Subcutaneous adipose tissue (tissue), 4 donors: Measurements from ENCODE around the gene HNRNPH3. TPM values are rescaled to one million over a fixed set of nuclear protein-coding genes. Genes with fewer than 3 reads are reported as not detected.

Source experiments
- CTCF ChIP-seq: fragments of 450-650 bp; IDR thresholded peaks from one replicate; pipeline ENCODE4 v1.5.1; 2016; ENCODE audit warnings: low read depth, mild to moderate bottlenecking, control low read depth, antibody characterized with exemption, moderate library complexity
- total RNA-seq, 4 donors: library from RNA; depleted of rRNA; stranded (reverse); fragments of >200 nt; gene quantifications; one replicate each; pipeline ENCODE4 v1.1.0, GENCODE V29; 2016

Gene HNRNPH3
- total RNA-seq, 4 donors from 2014 or later, result 49.3 to 88.0 (median 56.3) TPM

DNA sequence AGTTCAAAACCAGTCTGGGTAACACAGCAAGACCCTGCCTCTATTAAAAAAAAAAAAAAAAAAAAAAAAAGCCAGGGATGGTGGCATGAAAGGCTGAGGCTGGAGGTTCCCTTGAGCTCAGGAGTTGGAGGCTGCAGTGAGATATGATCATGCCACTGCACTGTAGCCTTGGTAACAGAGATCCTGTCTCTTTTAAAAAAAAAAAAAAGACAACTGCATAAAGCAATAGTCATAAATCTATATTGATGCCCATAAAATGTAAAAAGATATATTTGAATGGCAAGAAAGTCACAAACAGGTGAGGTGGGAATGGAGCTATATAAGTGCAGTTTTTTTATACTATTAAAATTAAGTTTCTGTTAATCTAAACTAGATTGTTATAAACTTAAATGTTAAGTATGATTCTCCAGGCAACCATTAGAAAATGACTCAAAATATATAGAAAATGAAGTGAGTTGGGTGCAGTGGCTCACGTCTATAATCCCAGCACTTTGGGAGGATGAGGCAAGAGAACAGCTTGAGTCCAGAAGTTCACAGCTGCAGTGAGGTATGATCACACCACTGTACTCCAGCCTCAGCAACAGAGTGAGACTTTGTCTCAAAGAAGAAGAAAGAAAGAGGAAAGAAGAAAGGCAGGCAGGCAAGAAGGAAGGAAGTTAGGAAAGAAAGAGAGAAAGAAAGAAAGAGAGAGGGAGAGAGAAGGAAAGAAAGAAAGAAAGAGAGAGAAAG, 13.4 kb upstream of the HNRNPH3 start:
- TF ChIP-seq CTCF, result no peak

DNA sequence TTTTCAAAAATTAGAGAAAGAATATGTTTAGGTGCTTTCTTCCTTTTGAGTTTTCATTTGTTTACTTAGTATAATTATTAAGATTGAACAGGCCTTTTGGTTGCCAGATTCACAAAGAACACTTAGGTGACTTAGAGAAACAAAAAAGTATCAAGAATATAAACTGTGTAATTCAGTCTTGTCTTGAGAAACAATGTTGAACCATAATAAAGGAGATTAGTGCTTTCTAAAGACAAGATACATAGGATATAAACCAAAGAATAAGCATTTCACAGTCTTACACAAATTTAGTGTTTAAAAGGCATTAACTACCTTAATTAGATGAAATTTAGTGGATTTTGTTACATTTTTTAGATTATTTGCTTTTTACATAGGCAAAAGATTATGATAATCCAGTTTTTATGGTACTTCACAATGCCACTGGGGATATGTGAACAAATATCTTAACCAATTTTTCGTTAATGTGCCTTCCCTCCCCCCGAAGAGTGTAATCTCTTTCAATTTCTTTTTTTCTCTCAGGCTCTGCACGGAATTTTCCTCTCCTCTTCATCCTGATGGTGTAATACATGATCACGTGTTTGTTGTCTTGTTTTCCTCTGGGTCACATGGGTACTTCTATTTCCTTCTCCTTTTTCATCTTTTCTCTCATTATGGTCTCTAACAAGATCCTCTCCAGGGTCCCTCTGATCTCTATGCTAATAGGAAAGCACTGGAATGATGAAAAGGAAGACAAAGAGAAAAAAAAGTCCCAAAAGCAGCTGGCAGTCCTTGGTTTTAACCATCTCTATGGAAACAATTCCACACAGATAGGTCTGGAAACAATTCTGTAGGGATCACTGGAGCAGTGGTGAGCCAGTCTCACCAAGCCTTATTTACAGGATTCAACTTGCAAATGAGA, 3.7 kb upstream of the HNRNPH3 start:
- no peak for TF ChIP-seq CTCF

GRCh38 chr10:68329506-68329861, 2.4 kb upstream of the HNRNPH3 start:
- no peak for TF ChIP-seq CTCF

- no peak for TF ChIP-seq CTCF
Observed at GRCh38 chr10:68330852-68331454, 911 bp upstream of the HNRNPH3 start.

GRCh38 chr10:68332259-68333057, 594 bp downstream of the HNRNPH3 start, which contains the start of gene PBLD:
PBLD (minus strand) TSS chr10:68332928; CDS start chr10:68306844, 26,084 bp downstream.
- no peak for TF ChIP-seq CTCF

- no peak for TF ChIP-seq CTCF
Observed at GRCh38 chr10:68333058-68333395, 1.2 kb downstream of the HNRNPH3 start.
